T-cell (primary cell): ENCODE data around the gene METTL26. TPM values are rescaled to one million over a fixed set of nuclear protein-coding genes. Genes with fewer than 3 reads are reported as not detected.

Experiments used
- ATAC-seq, 4 experiments: fragments of 200-7000 bp in 3 of 4; fragments of 150-1000 bp in 1 of 4; cut with Tn5 transposase; replicated peaks in 1 of 4; 1 replicate in 3 of 4; 2 replicates in 1 of 4; pipeline ENCODE4 v1.10.0; 2021; ENCODE audit warnings: moderate library complexity in 3 of 4, mild to moderate bottlenecking in 2 of 4, moderate number of reproducible peaks in 1 of 4
- CTCF ChIA-PET, 2 donors: fragments of 300-600 bp; sonication (Branson Sonifier 250); formaldehyde crosslinking; loops; one replicate each; lab custom pipeline; 2022; ENCODE audit warnings: antibody characterized with exemption in 2 of 2; lab: Charles Lee
- POLR2A ChIA-PET, 2 donors: fragments of 300-600 bp; sonication (Branson Sonifier 250); formaldehyde crosslinking; loops; one replicate each; lab custom pipeline; 2022; ENCODE audit warnings: antibody characterized with exemption in 2 of 2; lab: Charles Lee
- DNase-seq, 35 experiments: peaks; one replicate each; pipeline versions ENCODE4 v3.0.0 to v3.0.0-alpha.2; 2013 to 2023
- H3K27ac ChIP-seq: one replicate; pipeline ENCODE4 v1.5.1; 2013; ENCODE audit warnings: low read length
- H3K27me3 ChIP-seq, 2 experiments: replicated peaks in 1 of 2; 1 replicate in 1 of 2; 2 replicates in 1 of 2; pipeline versions ENCODE4 v1.6.1 to v1.7.0; 2013; ENCODE audit warnings: low read length in 1 of 2, mixed read lengths in 1 of 2; ENCODE audit not compliant: control insufficient read depth in 2 of 2, insufficient read depth in 2 of 2; ENCODE audit errors: extremely low read depth in 1 of 2
- H3K36me3 ChIP-seq, 2 donors: 1 replicate in 1 of 2; 2 replicates in 1 of 2; pipeline versions ENCODE4 v1.6.1 to v1.7.0; 2013; ENCODE audit warnings: low read length in 1 of 2; ENCODE audit not compliant: control insufficient read depth in 2 of 2, insufficient read depth in 1 of 2; ENCODE audit errors: extremely low read depth in 1 of 2
- H3K4me1 ChIP-seq, 2 experiments: 1 replicate in 1 of 2; 2 replicates in 1 of 2; pipeline versions ENCODE4 v1.6.1 to v1.7.0; 2013; ENCODE audit warnings: low read length in 2 of 2, mixed read lengths in 1 of 2; ENCODE audit not compliant: insufficient read depth in 2 of 2, control insufficient read depth in 1 of 2; ENCODE audit errors: extremely low read depth in 1 of 2
- H3K4me3 ChIP-seq, 2 donors: 1 replicate in 1 of 2; 2 replicates in 1 of 2; pipeline versions ENCODE4 v1.5.1 to v1.7.0; 2013; ENCODE audit warnings: mild to moderate bottlenecking in 2 of 2, low read length in 1 of 2, moderate library complexity in 1 of 2; ENCODE audit not compliant: control insufficient read depth in 1 of 2; ENCODE audit errors: extremely low read depth in 1 of 2
- H3K9me3 ChIP-seq: 2 replicates; pipeline ENCODE4 v1.7.0; 2013
- H3K27ac Mint-ChIP-seq, 2 donors: one replicate each; pipeline ENCODE4 v1.8.0; 2020 to 2021; ENCODE audit warnings: mild to moderate bottlenecking in 2 of 2, mixed read lengths in 2 of 2
- H3K27me3 Mint-ChIP-seq, 2 donors: one replicate each; pipeline ENCODE4 v1.8.0; 2021 to 2022; ENCODE audit warnings: mixed read lengths in 2 of 2
- H3K36me3 Mint-ChIP-seq: one replicate; pipeline ENCODE4 v1.8.0; 2021; ENCODE audit warnings: mixed read lengths
- H3K4me1 Mint-ChIP-seq, 3 donors: one replicate each; pipeline ENCODE4 v1.8.0; 2020 to 2022; ENCODE audit warnings: mixed read lengths in 3 of 3, mild to moderate bottlenecking in 1 of 3
- H3K4me3 Mint-ChIP-seq, 3 donors: one replicate each; pipeline ENCODE4 v1.8.0; 2020 to 2022; ENCODE audit warnings: mild to moderate bottlenecking in 3 of 3, mixed read lengths in 3 of 3, moderate library complexity in 3 of 3
- H3K9me3 Mint-ChIP-seq, 3 donors: one replicate each; pipeline ENCODE4 v1.8.0; 2020 to 2022; ENCODE audit warnings: mixed read lengths in 3 of 3
- WGBS: methylation state at CpG from one replicate; pipeline ENCODE4 v1.1.5; 2013; ENCODE audit warnings: missing lambda C conversion rate; ENCODE audit not compliant: insufficient coverage; 5-methylcytosine and 5-hydroxymethylcytosine counted together
- total RNA-seq, 35 experiments: library from RNA in 6 of 35; stranded (reverse) in 6 of 35; fragments of 120-200 nt in 1 of 35; gene quantifications; one replicate each; pipeline versions ENCODE4 v1.2.1 to v1.2.4 and lab custom pipeline; 2013 to 2026

The METTL26 gene
- total RNA-seq, 5 donors from 2014 or later (not counting 1 experiment from before 2014, with no cell fraction given) = 42.1 to 94.0 (median 87.2) TPM

DNA sequence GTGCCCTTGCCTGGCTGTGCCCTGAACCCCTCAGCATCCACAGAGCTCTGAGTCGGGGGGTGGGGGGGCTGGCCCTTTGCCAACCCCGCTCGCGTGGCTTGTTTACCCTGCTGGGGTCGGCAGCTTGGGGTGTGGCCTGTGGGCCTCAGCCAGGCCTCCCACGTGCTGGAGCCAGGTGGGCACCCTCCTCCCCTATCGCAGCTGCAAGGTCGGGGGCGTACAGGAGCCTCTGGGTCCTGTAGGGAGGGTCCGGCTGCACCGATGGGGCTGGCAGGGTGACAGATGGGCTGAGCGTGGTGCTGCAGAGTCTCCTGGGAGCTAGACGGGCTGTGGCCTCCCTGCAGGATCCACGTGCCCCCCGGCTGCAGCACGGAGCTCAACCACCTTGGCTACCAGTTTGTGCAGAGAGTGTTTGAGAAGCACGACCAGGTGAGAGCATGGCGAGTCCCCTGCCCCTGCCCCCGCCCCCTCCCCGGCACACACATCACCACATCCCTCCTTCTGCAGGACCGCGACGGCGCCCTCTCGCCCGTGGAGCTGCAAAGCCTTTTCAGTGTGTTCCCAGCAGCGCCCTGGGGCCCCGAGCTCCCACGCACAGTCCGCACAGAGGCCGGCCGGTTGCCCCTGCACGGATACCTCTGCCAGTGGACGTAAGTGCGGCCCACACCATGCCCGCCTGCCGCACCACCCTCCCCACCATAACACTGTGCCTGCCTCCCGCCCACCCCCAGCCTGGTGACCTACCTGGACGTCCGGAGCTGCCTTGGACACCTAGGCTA is 35.4 kb upstream of the METTL26 start:
- Mint-ChIP-seq H3K27ac (no peak overlapping the region), H3K4me3 (no peak overlapping the region), H3K36me3 (peaks cover 7% of the 10 kb centered on the region), H3K27me3 (peaks cover 0 to 6% of the 10 kb centered on the region in 2 donors), H3K9me3 (no peaks in the 10 kb centered on the region), H3K4me1 (peaks cover 0 to 20% (median 18%) of the 10 kb centered on the region in 3 donors)
- ChIA-PET CTCF (interaction anchor here (0.5 to 0.6 kb wide), 2 partner anchors 28 to 436 kb away, joined by 3 to 5 read pairs; no protein-coding TSS in a partner anchor), POLR2A (interaction anchor here in 1 of 2 donors (0.6 kb wide), 1 partner anchor 26 kb away, joined by 4 read pairs; no protein-coding TSS in a partner anchor)
- no peak for DNase-seq
- no peak overlapping the region for H3K4me3 ChIP-seq
- H3K4me1 ChIP-seq = peaks cover 3 to 41% of the 10 kb centered on the region in 2 experiments
- no peak for ATAC-seq
- H3K27ac ChIP-seq = no peak overlapping the region
- WGBS = 91% methylated on average over 39 of the region's 40 CpGs
- H3K36me3 ChIP-seq = peaks cover 14 to 39% of the 10 kb centered on the region in 2 donors
- peaks cover 0 to 16% of the 10 kb centered on the region in 2 experiments for H3K27me3 ChIP-seq
- H3K9me3 ChIP-seq = no peaks in the 10 kb centered on the region

GRCh38 chr16:670485-671352 is 34.6 kb upstream of the METTL26 start:
- Histone ChIP-seq H3K27ac (no peak overlapping the region), H3K4me1 (peaks cover 3 to 35% of the 10 kb centered on the region in 2 experiments), H3K4me3 (no peak overlapping the region), H3K9me3 (no peaks in the 10 kb centered on the region), H3K36me3 (peaks cover 14 to 39% of the 10 kb centered on the region in 2 donors), H3K27me3 (peaks cover 0 to 10% of the 10 kb centered on the region in 2 experiments)
- Mint-ChIP-seq H3K27me3 (peaks cover 0 to 6% of the 10 kb centered on the region in 2 donors), H3K4me3 (peak overlapping the region in 2 of 3 donors; percentile 64 to 73), H3K4me1 (peaks cover 0 to 19% (median 18%) of the 10 kb centered on the region in 3 donors), H3K9me3 (no peaks in the 10 kb centered on the region), H3K27ac (no peak overlapping the region), H3K36me3 (peaks cover 7% of the 10 kb centered on the region)
- POLR2A ChIA-PET = interaction anchor here in 1 of 2 donors (0.6 kb wide), 1 partner anchor 25 kb away, joined by 4 read pairs; no protein-coding TSS in a partner anchor
- DNase-seq (no peak), ATAC-seq (no peak)
- CTCF ChIA-PET = interaction anchor here (0.5 to 0.6 kb wide), 2 partner anchors 29 to 436 kb away, joined by 3 to 5 read pairs; no protein-coding TSS in a partner anchor
- WGBS = 94% methylated on average over 42 of the region's 52 CpGs

- DNase-seq (no peak), ATAC-seq (no peak)
- Histone ChIP-seq H3K27ac (no peak overlapping the region), H3K4me1 (peaks cover 3 to 26% of the 10 kb centered on the region in 2 experiments), H3K4me3 (no peak overlapping the region), H3K36me3 (peaks cover 14 to 39% of the 10 kb centered on the region in 2 donors), H3K27me3 (peaks cover 0 to 3% of the 10 kb centered on the region in 2 experiments), H3K9me3 (no peaks in the 10 kb centered on the region)
- Mint-ChIP-seq H3K4me1 (peaks cover 0 to 12% (median 11%) of the 10 kb centered on the region in 3 donors), H3K27me3 (no peaks in the 10 kb centered on the region), H3K36me3 (peaks cover 7% of the 10 kb centered on the region), H3K4me3 (peak overlapping the region; percentile 26 to 73 (median 64)), H3K9me3 (no peaks in the 10 kb centered on the region), H3K27ac (peak overlapping the region in 1 of 2 donors; percentile 58)
- 96% methylated on average over 11 of the region's 13 CpGs for WGBS
- ChIA-PET CTCF (no interaction called here), POLR2A (interaction anchor here in 1 of 2 donors (0.7 kb wide), 1 partner anchor 328 kb away, joined by 3 read pairs; no protein-coding TSS in a partner anchor)
Observed at GRCh38 chr16:669666-670065, 33.6 kb upstream of the METTL26 start.

DNA sequence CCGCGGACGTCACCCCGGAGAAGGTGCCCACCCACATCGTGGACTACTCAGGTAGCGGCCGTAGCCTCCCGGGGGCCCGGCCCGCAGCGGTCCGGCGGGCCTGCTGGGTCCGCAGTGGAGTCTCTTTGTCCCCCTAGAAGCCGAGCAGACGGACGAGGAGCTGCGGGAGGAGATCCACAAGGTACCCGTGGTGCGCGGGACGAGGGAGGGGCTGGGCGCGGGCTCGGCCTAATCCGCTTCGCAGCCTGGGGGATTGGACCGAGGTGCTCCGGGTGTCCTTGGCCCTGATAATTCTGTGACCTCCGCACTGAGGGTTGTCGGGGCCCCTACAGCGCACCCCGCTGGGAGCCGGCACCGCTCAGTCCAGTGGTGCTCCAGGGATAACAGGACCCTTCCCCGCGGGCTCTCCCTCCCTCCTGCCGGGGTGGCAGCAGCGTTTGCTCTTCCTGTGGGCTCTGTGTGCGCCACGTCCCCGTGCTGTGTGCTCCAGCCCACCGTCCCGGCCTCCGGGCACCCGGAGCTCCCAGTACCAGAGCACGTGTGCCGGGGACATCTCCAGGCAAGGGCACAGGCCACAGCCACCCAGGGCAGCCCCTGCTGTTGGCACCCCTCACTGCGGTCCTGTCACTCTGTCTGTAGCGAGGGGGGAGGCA is 32.5 kb upstream of the METTL26 start:
- ChIA-PET POLR2A (interaction anchor here in 1 of 2 donors (0.6 kb wide), 1 partner anchor 11 kb away, joined by 5 read pairs; no protein-coding TSS in a partner anchor), CTCF (no interaction called here)
- H3K9me3 ChIP-seq = no peaks in the 10 kb centered on the region
- ATAC-seq (peak in 2 of 4 experiments; percentile 6 to 21), DNase-seq (peak in 1 of 35 experiments; percentile 39)
- H3K27ac ChIP-seq = peak overlapping the region; percentile 67
- H3K27ac Mint-ChIP-seq = peak overlapping the region; percentile 58 to 72
- H3K4me3 Mint-ChIP-seq = peak overlapping the region; percentile 73 to 74 (median 73)
- H3K4me3 ChIP-seq = peak overlapping the region; percentile 66 to 75
- no peaks in the 10 kb centered on the region for H3K9me3 Mint-ChIP-seq
- peaks cover 3 to 25% of the 10 kb centered on the region in 2 experiments for H3K4me1 ChIP-seq
- 4% methylated on average over 48 of the region's 50 CpGs for WGBS
- H3K36me3 Mint-ChIP-seq = peaks cover 7% of the 10 kb centered on the region
- H3K27me3 Mint-ChIP-seq = no peaks in the 10 kb centered on the region
- no peaks in the 10 kb centered on the region for H3K27me3 ChIP-seq
- H3K4me1 Mint-ChIP-seq = peaks cover 0 to 11% (median 11%) of the 10 kb centered on the region in 3 donors
- H3K36me3 ChIP-seq = peaks cover 14 to 39% of the 10 kb centered on the region in 2 donors

GRCh38 chr16:667780-668518 is 31.8 kb upstream of the METTL26 start, which contains the start of gene RHOT2:
Gene RHOT2, plus strand, starts transcription at chr16:668132. Its CDS starts 68 bp downstream, at chr16:668200.
- peaks cover 8 to 37% of the 10 kb centered on the region in 2 donors for H3K36me3 ChIP-seq
- Mint-ChIP-seq H3K36me3 (peaks cover 6% of the 10 kb centered on the region), H3K4me3 (peak within 1 kb of the TSS; percentile 73 to 74 (median 73)), H3K9me3 (no peaks in the 10 kb centered on the region), H3K27me3 (no peaks in the 10 kb centered on the region), H3K4me1 (peaks cover 0 to 12% (median 11%) of the 10 kb centered on the region in 3 donors), H3K27ac (peak within 1 kb of the TSS; percentile 86 to 94)
- H3K9me3 ChIP-seq = no peaks in the 10 kb centered on the region
- H3K27me3 ChIP-seq = no peaks in the 10 kb centered on the region
- ChIA-PET CTCF (interaction anchor here in 1 of 2 donors (1.0 kb wide), 1 partner anchor 74 kb away, joined by 3 read pairs; no protein-coding TSS in a partner anchor), POLR2A (interaction anchor here (0.6 kb wide), 2 partner anchors 194 to 715 kb away, joined by 3 read pairs; no protein-coding TSS in a partner anchor)
- H3K4me1 ChIP-seq = peaks cover 3 to 25% of the 10 kb centered on the region in 2 experiments
- H3K27ac ChIP-seq = peak within 1 kb of the TSS; percentile 74
- H3K4me3 ChIP-seq = peak within 1 kb of the TSS; percentile 66 to 75
- under 1% methylated on average over 65 of the region's 78 CpGs for WGBS
- ATAC-seq = peak; percentile 89 to 97 (median 96)
- peak; percentile 74 to 96 (median 86) for DNase-seq
